Measurements from ENCODE around the gene TEAD2.

DNA sequence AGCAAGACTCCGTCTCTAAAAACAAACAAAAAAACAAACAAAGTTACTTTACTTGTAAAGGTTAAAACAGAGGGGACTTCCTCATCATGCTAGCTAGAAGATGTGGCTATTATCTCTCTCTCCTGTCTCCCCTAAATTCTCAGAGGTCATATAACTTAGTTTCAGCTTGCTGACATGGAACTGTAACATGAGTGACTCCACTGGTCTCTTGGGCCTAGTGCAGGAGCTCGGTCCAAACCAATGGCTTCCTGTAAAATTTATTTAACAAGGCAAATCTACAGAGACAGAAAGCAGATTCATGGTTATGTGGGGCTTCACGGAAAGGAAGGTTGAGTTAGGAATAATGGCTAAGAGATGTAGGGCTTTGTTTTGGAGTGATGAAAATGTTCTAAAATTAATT, 16.3 kb upstream of the TEAD2 start:
- no peak for TF ChIP-seq POLR2A (IDR thresholded peaks at IDR 0.05)
- TF ChIP-seq, protein P1, sequence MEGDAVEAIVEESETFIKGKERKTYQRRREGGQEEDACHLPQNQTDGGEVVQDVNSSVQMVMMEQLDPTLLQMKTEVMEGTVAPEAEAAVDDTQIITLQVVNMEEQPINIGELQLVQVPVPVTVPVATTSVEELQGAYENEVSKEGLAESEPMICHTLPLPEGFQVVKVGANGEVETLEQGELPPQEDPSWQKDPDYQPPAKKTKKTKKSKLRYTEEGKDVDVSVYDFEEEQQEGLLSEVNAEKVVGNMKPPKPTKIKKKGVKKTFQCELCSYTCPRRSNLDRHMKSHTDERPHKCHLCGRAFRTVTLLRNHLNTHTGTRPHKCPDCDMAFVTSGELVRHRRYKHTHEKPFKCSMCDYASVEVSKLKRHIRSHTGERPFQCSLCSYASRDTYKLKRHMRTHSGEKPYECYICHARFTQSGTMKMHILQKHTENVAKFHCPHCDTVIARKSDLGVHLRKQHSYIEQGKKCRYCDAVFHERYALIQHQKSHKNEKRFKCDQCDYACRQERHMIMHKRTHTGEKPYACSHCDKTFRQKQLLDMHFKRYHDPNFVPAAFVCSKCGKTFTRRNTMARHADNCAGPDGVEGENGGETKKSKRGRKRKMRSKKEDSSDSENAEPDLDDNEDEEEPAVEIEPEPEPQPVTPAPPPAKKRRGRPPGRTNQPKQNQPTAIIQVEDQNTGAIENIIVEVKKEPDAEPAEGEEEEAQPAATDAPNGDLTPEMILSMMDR (IDR thresholded peaks at IDR 0.05), result no peak

Measured in lower leg skin (tissue), 3 donors.